DND-41 (cell line): ENCODE data around the gene AKAP8.

Experiments
- ATAC-seq: fragments of 200-7000 bp; cut with Tn5 transposase; 3 replicates; pipeline ENCODE4 v1.9.1; 2021; ENCODE audit warnings: low read depth; ENCODE audit not compliant: insufficient read depth
- DNase-seq: peaks from one replicate; pipeline ENCODE4 v3.0.0-alpha.2; 2020
- H2AFZ ChIP-seq: 2 replicates; pipeline ENCODE4 v1.6.0; 2012; ENCODE audit warnings: low read depth, low read length
- H3K27ac ChIP-seq: 2 replicates; pipeline ENCODE4 v1.5.1; 2012; ENCODE audit warnings: low read length, inconsistent platforms
- H3K27me3 ChIP-seq: fragments of 200-600 bp; sonication (generic); 2 replicates; pipeline ENCODE4 v1.6.0; 2012; ENCODE audit warnings: low read length, mild to moderate bottlenecking, inconsistent platforms; ENCODE audit not compliant: insufficient read depth, poor library complexity
- H3K36me3 ChIP-seq: 2 replicates; pipeline ENCODE4 v1.5.1; 2012; ENCODE audit warnings: low read length, inconsistent platforms; ENCODE audit not compliant: insufficient read depth
- H3K4me1 ChIP-seq: 2 replicates; pipeline ENCODE4 v1.5.1; 2012; ENCODE audit warnings: mild to moderate bottlenecking, low read length; ENCODE audit not compliant: insufficient read depth
- H3K4me2 ChIP-seq: 2 replicates; pipeline ENCODE4 v1.6.0; 2012; ENCODE audit warnings: mild to moderate bottlenecking, moderate library complexity, low read length, inconsistent platforms; ENCODE audit not compliant: insufficient read depth
- H3K4me3 ChIP-seq, 2 experiments: fragments of 200-600 bp in 1 of 2; shearing (Covaris generic) in 1 of 2; 2 replicates each; pipeline ENCODE4 v1.5.1; 2012 to 2016; ENCODE audit warnings: inconsistent platforms in 2 of 2, low read length in 2 of 2, mild to moderate bottlenecking in 2 of 2, low read depth in 1 of 2, moderate library complexity in 1 of 2
- H3K79me2 ChIP-seq: 2 replicates; pipeline ENCODE4 v1.6.0; 2012; ENCODE audit warnings: low read length, inconsistent platforms; ENCODE audit not compliant: insufficient read depth
- H3K9ac ChIP-seq: 2 replicates; pipeline ENCODE4 v1.6.0; 2012; ENCODE audit warnings: low read depth, mild to moderate bottlenecking, inconsistent platforms, low read length, moderate library complexity
- H3K9me3 ChIP-seq: 2 replicates; pipeline ENCODE4 v1.5.1; 2012; ENCODE audit warnings: low read length, moderate library complexity, mild to moderate bottlenecking, inconsistent platforms; ENCODE audit not compliant: insufficient read depth, severe bottlenecking
- H4K20me1 ChIP-seq: 2 replicates; pipeline ENCODE4 v1.6.0; 2012; ENCODE audit warnings: low read length; ENCODE audit not compliant: insufficient read depth
- CTCF ChIP-seq: IDR thresholded peaks from 2 replicates; pipeline ENCODE4 v1.5.1; 2012; ENCODE audit warnings: borderline replicate concordance, low read length, moderate library complexity, mild to moderate bottlenecking; ENCODE audit not compliant: poor library complexity, severe bottlenecking; ENCODE audit errors: extremely low read depth
- EZH2 ChIP-seq: IDR thresholded peaks from 3 replicates; pipeline ENCODE4 v1.6.1; 2012; ENCODE audit warnings: borderline replicate concordance, low read depth, mild to moderate bottlenecking, moderate library complexity, low read length, inconsistent platforms; ENCODE audit not compliant: severe bottlenecking

Gene AKAP8

GRCh38 chr19:15402411-15403150 is 23.0 kb upstream of the AKAP8 start:
- Histone ChIP-seq H3K4me1 (no peaks in the 10 kb centered on the region), H4K20me1 (peaks cover 83% of the 10 kb centered on the region), H2AFZ (no peak overlapping the region), H3K9me3 (no peaks in the 10 kb centered on the region), H3K27ac (no peak overlapping the region), H3K79me2 (peaks cover 67% of the 10 kb centered on the region), H3K36me3 (peaks cover 90% of the 10 kb centered on the region), H3K9ac (no peak overlapping the region), H3K27me3 (no peaks in the 10 kb centered on the region), H3K4me3 (no peak overlapping the region), H3K4me2 (no peak overlapping the region)
- DNase-seq (no peak), ATAC-seq (no peak)
- TF ChIP-seq EZH2 (no peak), CTCF (no peak)

GRCh38 chr19:15401397-15401710 is 21.8 kb upstream of the AKAP8 start:
- H4K20me1 ChIP-seq, result peaks cover 83% of the 10 kb centered on the region
- TF ChIP-seq CTCF, result no peak
- no peak for TF ChIP-seq EZH2
- DNase-seq (no peak), ATAC-seq (no peak)
- no peak overlapping the region for H2AFZ ChIP-seq
- no peaks in the 10 kb centered on the region for H3K9me3 ChIP-seq
- H3K27me3 ChIP-seq, result no peaks in the 10 kb centered on the region
- no peak overlapping the region for H3K4me2 ChIP-seq
- H3K9ac ChIP-seq, result no peak overlapping the region
- peaks cover 94% of the 10 kb centered on the region for H3K36me3 ChIP-seq
- H3K4me3 ChIP-seq, result no peak overlapping the region
- H3K27ac ChIP-seq, result no peak overlapping the region
- peaks cover 55% of the 10 kb centered on the region for H3K79me2 ChIP-seq
- no peaks in the 10 kb centered on the region for H3K4me1 ChIP-seq

GRCh38 chr19:15400521-15401396 is 21.2 kb upstream of the AKAP8 start:
- Histone ChIP-seq H4K20me1 (peaks cover 79% of the 10 kb centered on the region), H3K4me1 (no peaks in the 10 kb centered on the region), H3K27ac (no peak overlapping the region), H3K4me2 (no peak overlapping the region), H3K9me3 (no peaks in the 10 kb centered on the region), H3K79me2 (peaks cover 54% of the 10 kb centered on the region), H3K4me3 (no peak overlapping the region), H3K27me3 (no peaks in the 10 kb centered on the region), H3K36me3 (peaks cover 95% of the 10 kb centered on the region), H3K9ac (no peak overlapping the region), H2AFZ (no peak overlapping the region)
- DNase-seq (no peak), ATAC-seq (no peak)
- TF ChIP-seq CTCF (no peak), EZH2 (no peak)
